ENCODE results near the gene C1QTNF6. TPM values are rescaled to one million over a fixed set of nuclear protein-coding genes. Genes with fewer than 3 reads are reported as not detected.

C1QTNF6 gene
- polyA plus RNA-seq, 1 of the 3 experiments (the other 2 are of a cell fraction): 47.7 TPM

- Histone ChIP-seq H3K27me3 (ENCODE audit: insufficient read depth) (no peaks in the 10 kb centered on the region), H3K9me2 (no peaks in the 10 kb centered on the region), H3K36me3 (replicated peaks in 1 of 2; ENCODE audit: control insufficient read depth in 1 of 2, insufficient read depth in 2 of 2, low read length in 1 of 2) (no peaks in the 10 kb centered on the region), H3K9me3 (no peaks in the 10 kb centered on the region), H2AFZ (ENCODE audit: low read depth) (no peak overlapping the region), H3K4me2 (no peak overlapping the region), H3K9ac (no peak overlapping the region), H3K4me1 (ENCODE audit: control insufficient read depth in 1 of 2, insufficient read depth in 2 of 2, low read depth in 1 of 2, low read length in 1 of 2) (peaks cover 32% of the 10 kb centered on the region in 2 experiments), H3K27ac (ENCODE audit: low read depth in 2 of 2, low read length in 1 of 2) (no peak overlapping the region), H4K20me1 (ENCODE audit: insufficient read depth) (no peaks in the 10 kb centered on the region), H3K4me3 (ENCODE audit: low read depth in 2 of 2, low read length in 1 of 2) (no peak overlapping the region), H3K79me2 (ENCODE audit: insufficient read depth) (no peaks in the 10 kb centered on the region; the same call in 1 of the 2 replicates), H3F3A (replicated peaks; ENCODE audit: insufficient read depth) (peaks cover 42% of the 10 kb centered on the region)
- DNase-seq: no peak
- ChIA-PET CTCF (no interaction called here), POLR2A (no interaction called here)
- 73% methylated on average over 10 of the region's 10 CpGs for WGBS (ENCODE audit: low lambda C conversion rate)
- TF ChIP-seq RXRA (IDR thresholded peaks at IDR 0.05; ENCODE audit: borderline replicate concordance, low read depth): no peak
- TF ChIP-seq MXI1 (IDR thresholded peaks at IDR 0.05; ENCODE audit: low read depth, low read length): no peak
Measured at GRCh38 chr22:37193629-37194191, 5.7 kb upstream of the C1QTNF6 start.

- H3K9me2 ChIP-seq: no peaks in the 10 kb centered on the region
- no peak overlapping the region for H3K4me2 ChIP-seq
- no peaks in the 10 kb centered on the region for H3K9me3 ChIP-seq
- ChIA-PET CTCF (interaction anchor here (0.7 to 1.1 kb wide), 3 partner anchors 26 to 124 kb away, joined by 3 to 5 read pairs (median 3); no protein-coding TSS in a partner anchor), POLR2A (no interaction called here)
- H3K4me3 ChIP-seq (ENCODE audit: low read depth in 2 of 2, low read length in 1 of 2): no peak overlapping the region
- no peaks in the 10 kb centered on the region for H3K36me3 ChIP-seq (replicated peaks in 1 of 2; ENCODE audit: control insufficient read depth in 1 of 2, insufficient read depth in 2 of 2, low read length in 1 of 2)
- H3K4me1 ChIP-seq (ENCODE audit: control insufficient read depth in 1 of 2, insufficient read depth in 2 of 2, low read depth in 1 of 2, low read length in 1 of 2): peaks cover 33 to 35% of the 10 kb centered on the region in 2 experiments
- H3K27me3 ChIP-seq (ENCODE audit: insufficient read depth): no peaks in the 10 kb centered on the region
- 89% methylated on average over 1 of the region's 1 CpG for WGBS (ENCODE audit: low lambda C conversion rate)
- no peak for TF ChIP-seq EZH2phosphoT487 (IDR thresholded peaks at IDR 0.05; ENCODE audit: borderline replicate concordance, low read depth)
- no peak for TF ChIP-seq JUND (IDR thresholded peaks at IDR 0.05)
- no peak for TF ChIP-seq PBX3 (IDR thresholded peaks at IDR 0.05)
- TF ChIP-seq TAF1 (IDR thresholded peaks at IDR 0.05; ENCODE audit: borderline replicate concordance, low read depth, low read length): no peak
- TF ChIP-seq FOXJ3 (CRISPR knock-in tag; IDR thresholded peaks at IDR 0.05): no peak
- TF ChIP-seq RFX5 (IDR thresholded peaks at IDR 0.05; ENCODE audit: low read length): no peak
- no peak for TF ChIP-seq CTCF (IDR thresholded peaks at IDR 0.05)
- TF ChIP-seq USF1 (IDR thresholded peaks at IDR 0.05; ENCODE audit: borderline replicate concordance, low read depth): no peak
- no peak for TF ChIP-seq EP300 (IDR thresholded peaks at IDR 0.05; ENCODE audit: borderline replicate concordance in 1 of 2, low read depth in 1 of 2, low read length in 1 of 2)
- TF ChIP-seq ZBTB33 (IDR thresholded peaks at IDR 0.05; ENCODE audit: borderline replicate concordance, low read depth): no peak
- no peak overlapping the region for H2AFZ ChIP-seq (ENCODE audit: low read depth)
- DNase-seq: no peak
- H3K9ac ChIP-seq: no peak overlapping the region
- peaks cover 44% of the 10 kb centered on the region for H3F3A ChIP-seq (replicated peaks; ENCODE audit: insufficient read depth)
- H3K79me2 ChIP-seq (ENCODE audit: insufficient read depth): no peaks in the 10 kb centered on the region
- no peaks in the 10 kb centered on the region for H4K20me1 ChIP-seq (ENCODE audit: insufficient read depth)
- H3K27ac ChIP-seq (ENCODE audit: low read depth in 2 of 2, low read length in 1 of 2): no peak overlapping the region
Measured at GRCh38 chr22:37192741-37193140, 4.7 kb upstream of the C1QTNF6 start.
